Measurements from ENCODE around the gene DNASE1L2.

- no peak for TF ChIP-seq REST (IDR thresholded peaks at IDR 0.05)
- TF ChIP-seq GABPA (IDR thresholded peaks at IDR 0.05 in 1 of 2, conservative IDR thresholded peaks at IDR 0.05 in 1 of 2): no peak
- no peak for TF ChIP-seq CTCF (IDR thresholded peaks at IDR 0.05; ENCODE audit: low read depth, low read length, missing input control)
- no peak for TF ChIP-seq MAX (IDR thresholded peaks at IDR 0.05)
- TF ChIP-seq ZBTB33 (IDR thresholded peaks at IDR 0.05): no peak
- no peak for TF ChIP-seq SP1 (IDR thresholded peaks at IDR 0.05)
- no peak for TF ChIP-seq TAF1 (conservative IDR thresholded peaks at IDR 0.05)
- no peak for TF ChIP-seq ATF3 (IDR thresholded peaks at IDR 0.05)
- no peak for TF ChIP-seq EGR1 (IDR thresholded peaks at IDR 0.05; ENCODE audit: low read depth in 2 of 2)
- no peak for TF ChIP-seq HNF4G (IDR thresholded peaks at IDR 0.05)
- TF ChIP-seq RAD21 (IDR thresholded peaks at IDR 0.05): no peak
- TF ChIP-seq YY1 (IDR thresholded peaks at IDR 0.05): no peak
- no peak for TF ChIP-seq FOXA1 (IDR thresholded peaks at IDR 0.05)
Observed at GRCh38 chr16:2211923-2212347, 24.3 kb upstream of the DNASE1L2 start.

Data from liver (tissue), 3 donors.